ENCODE measurements around the gene ACYP2.

ACYP2 gene

GRCh38 chr2:54185105-54185504 is 69.7 kb downstream of the ACYP2 start:
- Mint-ChIP-seq H3K27me3 (ENCODE audit: low read depth, poor library complexity) (no peaks in the 10 kb centered on the region), H3K36me3 (ENCODE audit: low read depth) (no peaks in the 10 kb centered on the region), H3K27ac (no peak overlapping the region), H3K4me1 (no peaks in the 10 kb centered on the region), H3K9me3 (no peaks in the 10 kb centered on the region), H3K4me3 (no peak overlapping the region)
- TF ChIP-seq CTCF (IDR thresholded peaks at IDR 0.05): no peak
- no peak for DNase-seq

- no peak overlapping the region for H3K4me3 Mint-ChIP-seq
- no peaks in the 10 kb centered on the region for H3K4me1 Mint-ChIP-seq
- H3K27ac Mint-ChIP-seq: peak overlapping the region; percentile 37
- H3K36me3 Mint-ChIP-seq (ENCODE audit: low read depth): no peaks in the 10 kb centered on the region
- DNase-seq: no peak
- no peak for TF ChIP-seq CTCF (IDR thresholded peaks at IDR 0.05)
- H3K27me3 Mint-ChIP-seq (ENCODE audit: low read depth, poor library complexity): no peaks in the 10 kb centered on the region
- H3K9me3 Mint-ChIP-seq: no peaks in the 10 kb centered on the region
These were observed 71.9 kb downstream of the ACYP2 start for GRCh38 chr2:54187331-54187730.

GRCh38 chr2:54189539-54189938 is 74.1 kb downstream of the ACYP2 start:
- TF ChIP-seq CTCF (IDR thresholded peaks at IDR 0.05): no peak
- no peaks in the 10 kb centered on the region for H3K36me3 Mint-ChIP-seq (ENCODE audit: low read depth)
- H3K9me3 Mint-ChIP-seq: no peaks in the 10 kb centered on the region
- no peak overlapping the region for H3K27ac Mint-ChIP-seq
- no peak for DNase-seq
- H3K4me3 Mint-ChIP-seq: no peak overlapping the region
- H3K27me3 Mint-ChIP-seq (ENCODE audit: low read depth, poor library complexity): no peaks in the 10 kb centered on the region
- no peaks in the 10 kb centered on the region for H3K4me1 Mint-ChIP-seq

GRCh38 chr2:54191361-54192135 is 76.1 kb downstream of the ACYP2 start:
- Mint-ChIP-seq H3K36me3 (ENCODE audit: low read depth) (no peaks in the 10 kb centered on the region), H3K4me1 (no peaks in the 10 kb centered on the region), H3K27me3 (ENCODE audit: low read depth, poor library complexity) (no peaks in the 10 kb centered on the region), H3K4me3 (no peak overlapping the region), H3K9me3 (no peaks in the 10 kb centered on the region), H3K27ac (peak overlapping the region; percentile 23)
- DNase-seq: no peak
- TF ChIP-seq CTCF (IDR thresholded peaks at IDR 0.05): no peak

GRCh38 chr2:54194761-54195750 is 79.6 kb downstream of the ACYP2 start:
- no peak for TF ChIP-seq CTCF (IDR thresholded peaks at IDR 0.05)
- H3K27ac Mint-ChIP-seq: no peak overlapping the region
- no peaks in the 10 kb centered on the region for H3K4me1 Mint-ChIP-seq
- no peaks in the 10 kb centered on the region for H3K9me3 Mint-ChIP-seq
- no peaks in the 10 kb centered on the region for H3K36me3 Mint-ChIP-seq (ENCODE audit: low read depth)
- DNase-seq: no peak
- no peaks in the 10 kb centered on the region for H3K27me3 Mint-ChIP-seq (ENCODE audit: low read depth, poor library complexity)
- H3K4me3 Mint-ChIP-seq: no peak overlapping the region
